ENCODE data around the gene SPATA2L. TPM values are rescaled to one million over a fixed set of nuclear protein-coding genes. Genes with fewer than 3 reads are reported as not detected.

The SPATA2L gene
- total and polyA plus RNA-seq, 2 of the 13 experiments (the other 11 are each of a cell fraction or from before 2014, with no cell fraction given) = 9.1 to 20.7 TPM

GRCh38 chr16:89687092-89687940, 14.2 kb downstream of the SPATA2L start (continued):
- TF ChIP-seq, protein P1, sequence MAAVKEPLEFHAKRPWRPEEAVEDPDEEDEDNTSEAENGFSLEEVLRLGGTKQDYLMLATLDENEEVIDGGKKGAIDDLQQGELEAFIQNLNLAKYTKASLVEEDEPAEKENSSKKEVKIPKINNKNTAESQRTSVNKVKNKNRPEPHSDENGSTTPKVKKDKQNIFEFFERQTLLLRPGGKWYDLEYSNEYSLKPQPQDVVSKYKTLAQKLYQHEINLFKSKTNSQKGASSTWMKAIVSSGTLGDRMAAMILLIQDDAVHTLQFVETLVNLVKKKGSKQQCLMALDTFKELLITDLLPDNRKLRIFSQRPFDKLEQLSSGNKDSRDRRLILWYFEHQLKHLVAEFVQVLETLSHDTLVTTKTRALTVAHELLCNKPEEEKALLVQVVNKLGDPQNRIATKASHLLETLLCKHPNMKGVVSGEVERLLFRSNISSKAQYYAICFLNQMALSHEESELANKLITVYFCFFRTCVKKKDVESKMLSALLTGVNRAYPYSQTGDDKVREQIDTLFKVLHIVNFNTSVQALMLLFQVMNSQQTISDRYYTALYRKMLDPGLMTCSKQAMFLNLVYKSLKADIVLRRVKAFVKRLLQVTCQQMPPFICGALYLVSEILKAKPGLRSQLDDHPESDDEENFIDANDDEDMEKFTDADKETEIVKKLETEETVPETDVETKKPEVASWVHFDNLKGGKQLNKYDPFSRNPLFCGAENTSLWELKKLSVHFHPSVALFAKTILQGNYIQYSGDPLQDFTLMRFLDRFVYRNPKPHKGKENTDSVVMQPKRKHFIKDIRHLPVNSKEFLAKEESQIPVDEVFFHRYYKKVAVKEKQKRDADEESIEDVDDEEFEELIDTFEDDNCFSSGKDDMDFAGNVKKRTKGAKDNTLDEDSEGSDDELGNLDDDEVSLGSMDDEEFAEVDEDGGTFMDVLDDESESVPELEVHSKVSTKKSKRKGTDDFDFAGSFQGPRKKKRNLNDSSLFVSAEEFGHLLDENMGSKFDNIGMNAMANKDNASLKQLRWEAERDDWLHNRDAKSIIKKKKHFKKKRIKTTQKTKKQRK (IDR thresholded peaks at IDR 0.05; ENCODE audit: low read length) = no peak
- TF ChIP-seq MTA1 (CRISPR knock-in tag; IDR thresholded peaks at IDR 0.05; ENCODE audit: borderline replicate concordance) = peak; percentile 92
- no peak for TF ChIP-seq ZNF251 (CRISPR knock-in tag; IDR thresholded peaks at IDR 0.05)
- no peak for TF ChIP-seq ZNF3 (CRISPR knock-in tag; IDR thresholded peaks at IDR 0.05)
- peak; percentile 97 for TF ChIP-seq MIER3 (CRISPR knock-in tag; IDR thresholded peaks at IDR 0.05; ENCODE audit: borderline replicate concordance)
- TF ChIP-seq KDM4B (CRISPR knock-in tag; IDR thresholded peaks at IDR 0.05) = no peak
- TF ChIP-seq, protein P2, sequence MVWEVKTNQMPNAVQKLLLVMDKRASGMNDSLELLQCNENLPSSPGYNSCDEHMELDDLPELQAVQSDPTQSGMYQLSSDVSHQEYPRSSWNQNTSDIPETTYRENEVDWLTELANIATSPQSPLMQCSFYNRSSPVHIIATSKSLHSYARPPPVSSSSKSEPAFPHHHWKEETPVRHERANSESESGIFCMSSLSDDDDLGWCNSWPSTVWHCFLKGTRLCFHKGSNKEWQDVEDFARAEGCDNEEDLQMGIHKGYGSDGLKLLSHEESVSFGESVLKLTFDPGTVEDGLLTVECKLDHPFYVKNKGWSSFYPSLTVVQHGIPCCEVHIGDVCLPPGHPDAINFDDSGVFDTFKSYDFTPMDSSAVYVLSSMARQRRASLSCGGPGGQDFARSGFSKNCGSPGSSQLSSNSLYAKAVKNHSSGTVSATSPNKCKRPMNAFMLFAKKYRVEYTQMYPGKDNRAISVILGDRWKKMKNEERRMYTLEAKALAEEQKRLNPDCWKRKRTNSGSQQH (CRISPR knock-in tag; IDR thresholded peaks at IDR 0.05; ENCODE audit: low read depth) = peak; percentile 98
- peak; percentile 90 for TF ChIP-seq ATF7-NPFF (CRISPR knock-in tag; IDR thresholded peaks at IDR 0.05; ENCODE audit: low read depth)
- TF ChIP-seq ZNF670 (CRISPR knock-in tag; IDR thresholded peaks at IDR 0.05; ENCODE audit: borderline replicate concordance) = peak; percentile 99
- TF ChIP-seq, protein P3, sequence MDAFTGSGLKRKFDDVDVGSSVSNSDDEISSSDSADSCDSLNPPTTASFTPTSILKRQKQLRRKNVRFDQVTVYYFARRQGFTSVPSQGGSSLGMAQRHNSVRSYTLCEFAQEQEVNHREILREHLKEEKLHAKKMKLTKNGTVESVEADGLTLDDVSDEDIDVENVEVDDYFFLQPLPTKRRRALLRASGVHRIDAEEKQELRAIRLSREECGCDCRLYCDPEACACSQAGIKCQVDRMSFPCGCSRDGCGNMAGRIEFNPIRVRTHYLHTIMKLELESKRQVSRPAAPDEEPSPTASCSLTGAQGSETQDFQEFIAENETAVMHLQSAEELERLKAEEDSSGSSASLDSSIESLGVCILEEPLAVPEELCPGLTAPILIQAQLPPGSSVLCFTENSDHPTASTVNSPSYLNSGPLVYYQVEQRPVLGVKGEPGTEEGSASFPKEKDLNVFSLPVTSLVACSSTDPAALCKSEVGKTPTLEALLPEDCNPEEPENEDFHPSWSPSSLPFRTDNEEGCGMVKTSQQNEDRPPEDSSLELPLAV (CRISPR knock-in tag; conservative IDR thresholded peaks at IDR 0.05; ENCODE audit: low read depth) = no peak
- no peak for TF ChIP-seq ZNF446 (CRISPR knock-in tag; IDR thresholded peaks at IDR 0.05)
- TF ChIP-seq ZNF382 (CRISPR knock-in tag; IDR thresholded peaks at IDR 0.05; ENCODE audit: borderline replicate concordance) = no peak
- peak; percentile 100 for TF ChIP-seq HNF1B (CRISPR knock-in tag; IDR thresholded peaks at IDR 0.05)
- TF ChIP-seq FOSL1 (CRISPR knock-in tag; IDR thresholded peaks at IDR 0.05; ENCODE audit: borderline replicate concordance) = peak; percentile 56; the same call in 1 of the 2 replicates
- TF ChIP-seq CCDC6 (CRISPR knock-in tag; IDR thresholded peaks at IDR 0.05) = peak; percentile 99
- no peak for TF ChIP-seq ZNF383 (CRISPR knock-in tag; IDR thresholded peaks at IDR 0.05; ENCODE audit: borderline replicate concordance)
- no peak for TF ChIP-seq ZNF207 (IDR thresholded peaks at IDR 0.05; ENCODE audit: borderline replicate concordance)
- TF ChIP-seq ZNF562 (CRISPR knock-in tag; IDR thresholded peaks at IDR 0.05; ENCODE audit: borderline replicate concordance) = no peak
- TF ChIP-seq ZNF672 (CRISPR knock-in tag; IDR thresholded peaks at IDR 0.05) = no peak
- TF ChIP-seq SRSF9 (IDR thresholded peaks at IDR 0.05; ENCODE audit: borderline replicate concordance, insufficient read depth, low read depth, low read length, poor library complexity, severe bottlenecking) = no peak
- peak; percentile 99 for TF ChIP-seq TARDBP (CRISPR knock-in tag; IDR thresholded peaks at IDR 0.05)
